GM10266 (cell line): ENCODE data around the gene CDK13.
"Not testable (repeated sequence)": the region's sequence is repeated elsewhere in the genome, so short reads cannot be mapped to it uniquely, and the experiment has no call there.

Experiments
- DNase-seq: peaks from one replicate; pipeline ENCODE4 v3.0.0; 2012; ENCODE audit errors: extremely low spot score
- CTCF ChIP-seq: IDR thresholded peaks from 2 replicates; pipeline ENCODE4 v1.5.1; 2012; ENCODE audit warnings: mild to moderate bottlenecking, low read depth; ENCODE audit not compliant: control insufficient read depth, insufficient read depth; ENCODE audit errors: missing control alignments

Gene CDK13

DNA sequence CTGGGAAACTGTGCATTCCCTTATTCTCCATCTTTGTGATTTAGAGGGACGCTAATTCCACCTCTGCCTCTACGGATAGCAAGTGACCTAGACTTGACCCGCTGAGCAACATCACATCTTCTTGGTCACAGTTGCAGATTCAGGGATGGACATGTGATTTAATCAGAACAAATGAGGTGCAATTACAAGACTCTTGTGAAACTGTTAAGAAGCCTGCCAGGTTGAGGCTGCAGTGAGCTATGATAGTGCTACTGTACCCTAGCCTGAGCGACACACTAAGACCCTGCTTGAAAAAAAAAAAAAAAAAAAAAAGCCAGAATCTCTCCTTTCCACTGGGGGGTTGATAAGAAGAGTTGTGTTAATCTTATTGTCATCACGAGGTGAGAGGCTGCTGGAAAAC lies 170.0 kb downstream of the CDK13 start:
- DNase-seq: no peak
- no peak for TF ChIP-seq CTCF

DNA sequence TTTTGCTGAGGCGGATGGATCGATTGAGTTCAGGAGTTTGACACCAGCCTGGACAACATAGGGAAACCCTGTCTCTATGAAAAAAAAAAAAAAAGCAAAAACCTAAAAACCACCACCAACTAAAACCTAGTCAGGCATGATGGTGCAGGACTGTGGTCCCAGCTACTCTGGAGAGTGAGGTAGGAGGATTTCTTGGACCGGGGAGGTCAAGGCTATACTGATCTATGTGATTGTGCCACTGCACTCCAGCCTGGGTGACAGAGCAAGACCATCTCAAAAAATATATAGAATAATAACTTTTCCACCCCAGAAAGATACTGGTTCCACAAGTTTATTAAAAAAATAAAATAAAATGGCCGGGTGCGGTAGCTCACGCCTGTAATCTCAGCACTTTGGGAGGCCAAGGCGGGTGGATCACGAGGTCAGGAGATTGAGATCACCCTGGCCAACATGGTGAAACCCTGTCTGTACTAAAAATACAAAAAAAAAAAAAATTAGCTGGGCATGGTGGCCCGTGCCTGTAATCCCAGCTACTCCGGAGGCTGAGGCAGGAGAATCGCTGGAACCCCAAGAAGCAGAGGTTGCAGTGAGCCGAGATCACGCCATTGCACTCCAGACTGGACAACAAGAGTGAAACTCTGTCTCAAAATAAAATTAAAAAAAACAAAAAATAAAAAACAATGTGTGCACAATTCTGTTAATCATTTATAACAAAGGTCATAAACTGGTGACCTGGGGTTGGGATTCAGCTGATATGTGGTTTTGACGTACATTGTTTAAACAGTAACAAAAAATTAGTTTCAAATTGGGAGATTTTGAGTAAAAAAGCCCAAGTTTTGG lies 172.3 kb downstream of the CDK13 start:
- not testable (repeated sequence) for DNase-seq

- no peak for TF ChIP-seq CTCF
- DNase-seq: no peak
These were observed 172.8 kb downstream of the CDK13 start for GRCh38 chr7:40122940-40123254.

- DNase-seq: peak; percentile 21
- TF ChIP-seq CTCF: no peak
These were observed 183.7 kb downstream of the CDK13 start for GRCh38 chr7:40133561-40134427.

- DNase-seq: peak; percentile 92
- peak; percentile 98 for TF ChIP-seq CTCF
These were observed 184.6 kb downstream of the CDK13 start, which contains the start of the genes MPLKIP and SUGCT for GRCh38 chr7:40134428-40135316. Gene MPLKIP (minus strand): TSS chr7:40134622. CDS start chr7:40134567, 55 bp downstream. Gene SUGCT (plus strand): TSS chr7:40135005.

GRCh38 chr7:40135317-40135610 lies 185.2 kb downstream of the CDK13 start:
- no peak for DNase-seq
- no peak for TF ChIP-seq CTCF

- no peak for TF ChIP-seq CTCF
- DNase-seq: no peak
These were observed 187.5 kb downstream of the CDK13 start for GRCh38 chr7:40137563-40137962.
